Muscle layer of duodenum (tissue), 2 donors: ENCODE data around the gene RND1.
A peak's percentile ranks its signal among the peaks of the same experiment; 100 is the strongest.

Experiments
- H3K27ac ChIP-seq: one replicate; pipeline ENCODE4 v1.7.0; 2013; ENCODE audit warnings: mild to moderate bottlenecking, low read length
- H3K27me3 ChIP-seq: one replicate; pipeline ENCODE4 v1.7.0; 2013; ENCODE audit warnings: low read depth, mild to moderate bottlenecking, control low read depth, low read length
- H3K36me3 ChIP-seq, 2 donors: one replicate each; pipeline ENCODE4 v1.7.0; 2013; ENCODE audit warnings: low read length in 2 of 2, control low read depth in 1 of 2, mild to moderate bottlenecking in 1 of 2; ENCODE audit not compliant: insufficient read depth in 2 of 2, control insufficient read depth in 1 of 2
- H3K4me1 ChIP-seq, 2 donors: one replicate each; pipeline ENCODE4 v1.7.0; 2013; ENCODE audit warnings: low read length in 2 of 2, mild to moderate bottlenecking in 2 of 2, control low read depth in 1 of 2, moderate library complexity in 1 of 2; ENCODE audit not compliant: insufficient read depth in 2 of 2, control insufficient read depth in 1 of 2
- H3K4me3 ChIP-seq, 2 donors: one replicate each; pipeline ENCODE4 v1.7.0; 2013; ENCODE audit warnings: low read length in 2 of 2, low read depth in 1 of 2, mild to moderate bottlenecking in 1 of 2
- H3K9me3 ChIP-seq, 2 donors: one replicate each; pipeline ENCODE4 v1.7.0; 2013; ENCODE audit warnings: low read length in 2 of 2, control low read depth in 1 of 2, mild to moderate bottlenecking in 1 of 2; ENCODE audit not compliant: control insufficient read depth in 1 of 2
- donor health status: healthy.

The RND1 gene

GRCh38 chr12:48826209-48826855, 39.3 kb downstream of the RND1 start:
- Histone ChIP-seq H3K27ac (no peak overlapping the region), H3K9me3 (no peaks in the 10 kb centered on the region), H3K27me3 (no peaks in the 10 kb centered on the region), H3K4me1 (no peaks in the 10 kb centered on the region), H3K36me3 (peaks cover 35 to 65% of the 10 kb centered on the region in 2 donors), H3K4me3 (no peak overlapping the region)

- peaks cover 22 to 50% of the 10 kb centered on the region in 2 donors for H3K36me3 ChIP-seq
- no peaks in the 10 kb centered on the region for H3K27me3 ChIP-seq
- no peak overlapping the region for H3K4me3 ChIP-seq
- H3K27ac ChIP-seq = no peak overlapping the region
- no peaks in the 10 kb centered on the region for H3K4me1 ChIP-seq
- no peaks in the 10 kb centered on the region for H3K9me3 ChIP-seq
Measured at GRCh38 chr12:48824905-48825304, 40.8 kb downstream of the RND1 start.

- H3K27ac ChIP-seq = no peak overlapping the region
- H3K36me3 ChIP-seq = peaks cover 15 to 42% of the 10 kb centered on the region in 2 donors
- no peak overlapping the region for H3K4me3 ChIP-seq
- no peaks in the 10 kb centered on the region for H3K27me3 ChIP-seq
- H3K4me1 ChIP-seq = no peaks in the 10 kb centered on the region
- H3K9me3 ChIP-seq = no peaks in the 10 kb centered on the region
Measured at GRCh38 chr12:48824112-48824511, 41.6 kb downstream of the RND1 start.

DNA sequence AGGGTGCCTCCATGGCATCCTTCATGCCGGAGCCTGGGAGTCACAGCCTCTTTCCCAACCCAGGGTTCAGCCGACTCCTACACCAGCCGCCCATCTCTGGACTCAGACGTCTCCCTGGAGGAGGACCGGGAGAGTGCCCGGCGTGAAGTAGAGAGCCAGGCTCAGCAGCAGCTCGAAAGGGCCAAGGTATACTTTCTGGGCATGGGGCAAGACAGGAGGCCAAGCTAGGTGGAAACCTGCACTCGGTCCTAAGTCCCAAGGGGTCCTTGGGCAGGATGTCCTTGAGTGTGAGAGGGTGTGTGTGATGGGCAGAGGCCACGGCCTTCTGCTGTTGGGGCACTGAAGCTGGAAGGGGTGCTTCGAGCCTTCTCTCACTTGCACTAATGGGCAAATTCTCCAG, 42.4 kb downstream of the RND1 start:
- H3K27me3 ChIP-seq = no peaks in the 10 kb centered on the region
- H3K9me3 ChIP-seq = no peaks in the 10 kb centered on the region
- no peak overlapping the region for H3K4me3 ChIP-seq
- peaks cover 6 to 34% of the 10 kb centered on the region in 2 donors for H3K36me3 ChIP-seq
- no peaks in the 10 kb centered on the region for H3K4me1 ChIP-seq
- no peak overlapping the region for H3K27ac ChIP-seq

DNA sequence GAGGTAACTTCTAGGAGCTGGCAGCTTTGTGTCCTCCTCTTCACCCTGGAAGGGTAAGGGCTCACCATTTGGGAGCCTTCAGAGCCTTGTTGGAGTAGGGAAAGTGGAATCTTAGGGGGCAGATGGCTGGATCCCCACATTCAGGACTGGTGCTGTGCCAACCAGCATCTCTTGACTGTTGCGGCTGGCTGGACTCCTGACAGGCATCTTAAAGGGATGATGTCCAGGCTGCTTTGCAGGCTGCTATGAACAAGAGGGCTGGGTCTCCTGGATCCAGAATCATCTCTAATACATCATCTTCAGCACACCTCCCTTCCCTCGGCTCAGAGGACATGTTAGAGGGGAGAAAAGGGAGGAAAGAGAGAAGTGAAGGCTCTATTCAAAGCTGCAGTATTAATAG, 43.0 kb downstream of the RND1 start:
- H3K4me3 ChIP-seq = no peak overlapping the region
- H3K9me3 ChIP-seq = no peaks in the 10 kb centered on the region
- no peak overlapping the region for H3K27ac ChIP-seq
- peaks cover 3 to 28% of the 10 kb centered on the region in 2 donors for H3K36me3 ChIP-seq
- H3K4me1 ChIP-seq = peaks cover 2 to 3% of the 10 kb centered on the region in 2 donors
- no peaks in the 10 kb centered on the region for H3K27me3 ChIP-seq

- Histone ChIP-seq H3K36me3 (peaks cover 2 to 23% of the 10 kb centered on the region in 2 donors), H3K9me3 (no peaks in the 10 kb centered on the region), H3K27ac (no peak overlapping the region), H3K4me3 (no peak overlapping the region), H3K27me3 (no peaks in the 10 kb centered on the region), H3K4me1 (peaks cover 5 to 7% of the 10 kb centered on the region in 2 donors)
Measured at GRCh38 chr12:48822139-48822538, 43.5 kb downstream of the RND1 start.

- H3K27me3 ChIP-seq = no peaks in the 10 kb centered on the region
- H3K27ac ChIP-seq = no peak overlapping the region
- H3K4me1 ChIP-seq = peaks cover 10 to 16% of the 10 kb centered on the region in 2 donors
- no peak overlapping the region for H3K4me3 ChIP-seq
- no peaks in the 10 kb centered on the region for H3K9me3 ChIP-seq
- H3K36me3 ChIP-seq = peaks cover 0 to 11% of the 10 kb centered on the region in 2 donors
Measured at GRCh38 chr12:48819986-48820725, 45.5 kb downstream of the RND1 start.

- no peaks in the 10 kb centered on the region for H3K27me3 ChIP-seq
- H3K4me3 ChIP-seq = peak overlapping the region; percentile 26 to 76
- no peaks in the 10 kb centered on the region for H3K9me3 ChIP-seq
- H3K4me1 ChIP-seq = peaks cover 10 to 16% of the 10 kb centered on the region in 2 donors
- peaks cover 0 to 7% of the 10 kb centered on the region in 2 donors for H3K36me3 ChIP-seq
- no peak overlapping the region for H3K27ac ChIP-seq
Measured at GRCh38 chr12:48818831-48819590, 46.7 kb downstream of the RND1 start.

- Histone ChIP-seq H3K27ac (no peak within 1 kb of the TSS), H3K4me1 (peaks cover 10 to 21% of the 10 kb centered on the region in 2 donors), H3K9me3 (no peaks in the 10 kb centered on the region), H3K27me3 (no peaks in the 10 kb centered on the region), H3K4me3 (peak within 1 kb of the TSS; percentile 60 to 76), H3K36me3 (no peaks in the 10 kb centered on the region)
Measured at GRCh38 chr12:48817873-48818830, 47.5 kb downstream of the RND1 start, which contains the start of gene CACNB3. CACNB3 (plus strand) TSS chr12:48818496; CDS start chr12:48818930, 434 bp downstream.

- H3K4me1 ChIP-seq = peaks cover 13 to 21% of the 10 kb centered on the region in 2 donors
- no peaks in the 10 kb centered on the region for H3K36me3 ChIP-seq
- no peak overlapping the region for H3K27ac ChIP-seq
- no peaks in the 10 kb centered on the region for H3K27me3 ChIP-seq
- H3K4me3 ChIP-seq = peak overlapping the region; percentile 81 to 83
- no peaks in the 10 kb centered on the region for H3K9me3 ChIP-seq
Measured at GRCh38 chr12:48816143-48816854, 49.4 kb downstream of the RND1 start.
